Suprapubic skin (tissue), 3 donors: ENCODE measurements around the gene NRP2.

Experiments used
- CTCF ChIP-seq, 2 donors: fragments of 200-600 bp in 1 of 2; fragments of 450-650 bp in 1 of 2; sonication (generic) in 1 of 2; IDR thresholded peaks; one replicate each; pipeline ENCODE4 v1.5.1; 2016 to 2019; ENCODE audit warnings: antibody characterized with exemption in 2 of 2, mild to moderate bottlenecking in 1 of 2, moderate library complexity in 1 of 2
- EP300 ChIP-seq: sonication (generic); formaldehyde crosslinking; IDR thresholded peaks from one replicate; pipeline ENCODE4 v1.6.1; 2017; ENCODE audit warnings: antibody characterized with exemption

- TF ChIP-seq EP300 (no peak), CTCF (IDR thresholded peaks at IDR 0.05) (no peak)
These were observed 18.2 kb downstream of the NRP2 start for GRCh38 chr2:205700331-205701132.
